Measurements from ENCODE around the gene SMLR1.

SMLR1 gene

GRCh38 chr6:130825772-130826441 lies 1.3 kb upstream of the SMLR1 start:
- FAIRE-seq: no peak

- no peak for FAIRE-seq
Observed at GRCh38 chr6:130826442-130827246, 562 bp upstream of the SMLR1 start.

- FAIRE-seq: no peak
Observed at GRCh38 chr6:130829333-130829910, 2.2 kb downstream of the SMLR1 start.

- FAIRE-seq: no peak
Observed at GRCh38 chr6:130831607-130832006, 4.4 kb downstream of the SMLR1 start.

- FAIRE-seq: no peak
Observed at GRCh38 chr6:130833569-130833968, 6.4 kb downstream of the SMLR1 start.

- no peak for FAIRE-seq
Observed at GRCh38 chr6:130834482-130835251, 7.5 kb downstream of the SMLR1 start.

GRCh38 chr6:130836055-130836640 lies 8.9 kb downstream of the SMLR1 start:
- no peak for FAIRE-seq

GRCh38 chr6:130837067-130837466 lies 9.9 kb downstream of the SMLR1 start:
- FAIRE-seq: no peak

- FAIRE-seq: no peak
Observed at GRCh38 chr6:130838250-130838860, 11.1 kb downstream of the SMLR1 start.

- no peak for FAIRE-seq
Observed at GRCh38 chr6:130838951-130839350, 11.7 kb downstream of the SMLR1 start.

- no peak for FAIRE-seq
Observed at GRCh38 chr6:130839379-130839778, 12.2 kb downstream of the SMLR1 start.

- no peak for FAIRE-seq
Observed at GRCh38 chr6:130840050-130840449, 12.8 kb downstream of the SMLR1 start.

GRCh38 chr6:130841128-130841728 lies 14.0 kb downstream of the SMLR1 start:
- FAIRE-seq: no peak

GRCh38 chr6:130843575-130844320 lies 16.5 kb downstream of the SMLR1 start:
- FAIRE-seq: peak; percentile 81

GRCh38 chr6:130846501-130846900 lies 19.3 kb downstream of the SMLR1 start:
- FAIRE-seq: no peak

- FAIRE-seq: no peak
Observed at GRCh38 chr6:130847001-130847910, 20.1 kb downstream of the SMLR1 start.

- no peak for FAIRE-seq
Observed at GRCh38 chr6:130848945-130849344, 21.7 kb downstream of the SMLR1 start.

GRCh38 chr6:130849594-130849993 lies 22.4 kb downstream of the SMLR1 start:
- no peak for FAIRE-seq

GRCh38 chr6:130851026-130851425 lies 23.8 kb downstream of the SMLR1 start:
- FAIRE-seq: no peak
